Caco-2 (cell line): ENCODE results near the gene TASOR2. TPM values are rescaled to one million over a fixed set of nuclear protein-coding genes. Genes with fewer than 3 reads are reported as not detected.

ENCODE experiments used
- BruUV-seq: library from RNA; stranded (reverse); fragments of 400-500 nt; replicated peaks from 2 replicates; lab custom pipeline; 2021; lab: Mats Ljungman, UMichigan
- CTCF ChIA-PET: fragments of 300-600 bp; sonication (Branson Sonifier 250); formaldehyde crosslinking; loops from one replicate; lab custom pipeline; 2022; ENCODE audit warnings: antibody characterized with exemption; lab: Charles Lee
- POLR2A ChIA-PET: fragments of 300-600 bp; sonication (Branson Sonifier 250); formaldehyde crosslinking; loops from one replicate; lab custom pipeline; 2022; ENCODE audit warnings: antibody characterized with exemption; lab: Charles Lee
- DNase-seq, 2 experiments: peaks; one replicate each; pipeline versions ENCODE4 v3.0.0 to v3.0.0-alpha.2; 2020 to 2022
- H3K27me3 ChIP-seq: replicated peaks from 2 replicates; pipeline ENCODE4 v1.6.0; 2011; ENCODE audit warnings: low read length; ENCODE audit not compliant: control insufficient read depth, insufficient read depth
- H3K36me3 ChIP-seq: 2 replicates; pipeline ENCODE4 v1.5.1; 2011; ENCODE audit warnings: low read length; ENCODE audit not compliant: control insufficient read depth, insufficient read depth
- H3K4me1 ChIP-seq: fragments of 250-450 bp; sonication (Bioruptor Pico); 2 replicates; pipeline ENCODE4 v1.5.1; 2020; ENCODE audit warnings: mild to moderate bottlenecking
- H3K4me3 ChIP-seq: 2 replicates; pipeline ENCODE4 v1.5.1; 2011; ENCODE audit warnings: low read depth, mild to moderate bottlenecking, control low read depth, low read length
- H3K9me3 ChIP-seq: fragments of 250-450 bp; sonication (Bioruptor Pico); 2 replicates; pipeline ENCODE4 v1.5.1; 2020; ENCODE audit warnings: mild to moderate bottlenecking, moderate library complexity
- H3K27ac Mint-ChIP-seq: one replicate; pipeline ENCODE4 v1.8.0; 2022; ENCODE audit warnings: mixed read lengths; ENCODE audit not compliant: unreplicated experiment
- H3K27me3 Mint-ChIP-seq: one replicate; pipeline ENCODE4 v1.8.0; 2022; ENCODE audit warnings: mixed read lengths; ENCODE audit not compliant: insufficient read depth, unreplicated experiment
- H3K36me3 Mint-ChIP-seq: one replicate; pipeline ENCODE4 v1.8.0; 2022; ENCODE audit warnings: mild to moderate bottlenecking, mixed read lengths; ENCODE audit not compliant: insufficient read depth, unreplicated experiment
- H3K4me1 Mint-ChIP-seq: one replicate; pipeline ENCODE4 v1.8.0; 2022; ENCODE audit warnings: low read depth, mixed read lengths; ENCODE audit not compliant: unreplicated experiment
- H3K4me3 Mint-ChIP-seq: one replicate; pipeline ENCODE4 v1.8.0; 2022; ENCODE audit warnings: mild to moderate bottlenecking, moderate library complexity, mixed read lengths; ENCODE audit not compliant: unreplicated experiment
- H3K9me3 Mint-ChIP-seq: one replicate; pipeline ENCODE4 v1.8.0; 2022; ENCODE audit warnings: mixed read lengths; ENCODE audit not compliant: unreplicated experiment
- CTCF ChIP-seq, 2 experiments: fragments of 200-600 bp in 1 of 2; IDR thresholded peaks; 1 replicate in 1 of 2; 2 replicates in 1 of 2; pipeline versions ENCODE4 v1.5.1 to v1.8.0; 2011 to 2022; ENCODE audit warnings: antibody characterized with exemption in 1 of 2, control low read depth in 1 of 2, inconsistent platforms in 1 of 2, low read depth in 1 of 2, low read length in 1 of 2, mild to moderate bottlenecking in 1 of 2, moderate library complexity in 1 of 2; ENCODE audit not compliant: insufficient read depth in 1 of 2, severe bottlenecking in 1 of 2, unreplicated experiment in 1 of 2
- intact Hi-C: fragments of 100-400 bp; cut with micrococcal nuclease; formaldehyde crosslinking; loops from one replicate; pipeline ENCODE4 v1.10.0; 2022; ENCODE audit not compliant: unreplicated experiment
- total RNA-seq: library from RNA; stranded (reverse); gene quantifications from 2 replicates; pipeline ENCODE4 v1.2.3, GENCODE V29; 2022

Gene TASOR2
- total RNA-seq, 1 experiment from 2014 or later, result 102 TPM

GRCh38 chr10:5650664-5651387, 33.8 kb upstream of the TASOR2 start:
- H3K9me3 ChIP-seq, result no peaks in the 10 kb centered on the region
- Mint-ChIP-seq H3K4me3 (no peak overlapping the region), H3K36me3 (peaks cover 23% of the 10 kb centered on the region), H3K9me3 (no peaks in the 10 kb centered on the region), H3K4me1 (peaks cover 12% of the 10 kb centered on the region), H3K27me3 (no peaks in the 10 kb centered on the region), H3K27ac (no peak overlapping the region)
- ChIA-PET CTCF (interaction anchor here (1.4 kb wide), 1 partner anchor 21 kb away, joined by 4 read pairs; no protein-coding TSS in a partner anchor), POLR2A (no interaction called here)
- no TSS peak for BruUV-seq
- intact Hi-C loops, result no loop called here
- no peak for TF ChIP-seq CTCF (IDR thresholded peaks at IDR 0.05; ENCODE audit: insufficient read depth in 1 of 2, low read depth in 1 of 2, low read length in 1 of 2, severe bottlenecking in 1 of 2, unreplicated experiment in 1 of 2)
- H3K27me3 ChIP-seq, result no peaks in the 10 kb centered on the region
- no peaks in the 10 kb centered on the region for H3K4me1 ChIP-seq
- DNase-seq, result no peak
- no peak overlapping the region for H3K4me3 ChIP-seq
- peaks cover 3% of the 10 kb centered on the region for H3K36me3 ChIP-seq

DNA sequence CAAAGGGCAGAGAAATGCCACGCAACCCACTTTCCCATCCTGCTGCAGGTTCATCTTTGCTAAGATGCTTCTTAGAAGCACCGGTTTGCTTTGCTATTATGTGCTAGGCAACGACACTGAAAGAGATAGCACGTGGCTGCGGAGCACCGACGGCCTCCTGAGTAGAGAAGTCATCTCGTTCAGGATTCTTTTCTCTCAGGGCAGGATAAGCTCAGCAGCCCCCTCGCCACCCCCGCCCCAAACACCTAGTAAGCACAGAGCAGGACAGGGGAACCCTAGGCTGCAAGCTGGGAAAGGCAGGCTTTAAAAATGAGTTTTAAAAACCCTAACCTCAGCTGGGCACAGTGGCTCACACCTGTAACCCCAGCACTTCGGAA, 33.3 kb upstream of the TASOR2 start:
- CTCF ChIA-PET, result interaction anchor here (1.1 to 1.4 kb wide), 2 partner anchors 21 kb away, joined by 3 to 4 read pairs; no protein-coding TSS in a partner anchor
- Mint-ChIP-seq H3K27ac (no peak overlapping the region), H3K36me3 (peaks cover 23% of the 10 kb centered on the region), H3K27me3 (no peaks in the 10 kb centered on the region), H3K4me1 (peaks cover 12% of the 10 kb centered on the region), H3K9me3 (no peaks in the 10 kb centered on the region), H3K4me3 (no peak overlapping the region)
- no peaks in the 10 kb centered on the region for H3K27me3 ChIP-seq
- H3K4me1 ChIP-seq, result no peaks in the 10 kb centered on the region
- no TSS peak for BruUV-seq
- TF ChIP-seq CTCF (IDR thresholded peaks at IDR 0.05; ENCODE audit: insufficient read depth in 1 of 2, low read depth in 1 of 2, low read length in 1 of 2, severe bottlenecking in 1 of 2, unreplicated experiment in 1 of 2), result no peak
- H3K4me3 ChIP-seq, result no peak overlapping the region
- intact Hi-C loops, result no loop called here
- peaks cover 3% of the 10 kb centered on the region for H3K36me3 ChIP-seq
- POLR2A ChIA-PET, result no interaction called here
- no peaks in the 10 kb centered on the region for H3K9me3 ChIP-seq
- DNase-seq, result no peak

DNA sequence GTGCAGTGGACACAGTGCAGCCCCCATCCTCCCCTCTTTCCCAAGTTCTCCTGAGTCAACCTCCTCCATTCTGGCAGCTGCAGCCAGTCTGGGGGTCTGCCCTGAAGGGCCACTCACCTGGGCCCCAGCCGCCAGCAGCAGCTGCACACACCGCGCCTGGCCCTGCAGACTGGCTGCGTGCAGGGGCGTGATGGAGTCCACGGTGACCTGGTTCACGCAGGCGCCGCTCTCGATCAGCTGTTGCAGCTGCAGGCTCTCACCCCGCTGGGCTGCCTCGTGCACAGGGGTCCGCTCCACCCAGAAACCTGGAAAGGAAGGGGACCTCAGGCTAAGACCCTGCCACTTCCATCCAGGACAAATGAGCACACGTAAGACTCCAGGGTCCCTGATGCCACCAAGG, 31.9 kb upstream of the TASOR2 start:
- no peaks in the 10 kb centered on the region for H3K4me1 ChIP-seq
- H3K27me3 ChIP-seq, result no peaks in the 10 kb centered on the region
- POLR2A ChIA-PET, result no interaction called here
- Mint-ChIP-seq H3K9me3 (no peaks in the 10 kb centered on the region), H3K4me1 (no peaks in the 10 kb centered on the region), H3K27me3 (no peaks in the 10 kb centered on the region), H3K27ac (no peak overlapping the region), H3K36me3 (peaks cover 23% of the 10 kb centered on the region), H3K4me3 (no peak overlapping the region)
- H3K4me3 ChIP-seq, result no peak overlapping the region
- no TSS peak for BruUV-seq
- H3K9me3 ChIP-seq, result no peaks in the 10 kb centered on the region
- intact Hi-C loops, result no loop called here
- CTCF ChIA-PET, result interaction anchor here (1.1 kb wide), 1 partner anchor 22 kb away, joined by 3 read pairs; no protein-coding TSS in a partner anchor
- DNase-seq, result no peak
- H3K36me3 ChIP-seq, result peaks cover 3% of the 10 kb centered on the region
- TF ChIP-seq CTCF (IDR thresholded peaks at IDR 0.05; ENCODE audit: insufficient read depth in 1 of 2, low read depth in 1 of 2, low read length in 1 of 2, severe bottlenecking in 1 of 2, unreplicated experiment in 1 of 2), result no peak
